ENCODE measurements around the gene SLA2.
"Not testable (repeated sequence)": the region's sequence is repeated elsewhere in the genome, so short reads cannot be mapped to it uniquely, and the experiment has no call there.

DNA sequence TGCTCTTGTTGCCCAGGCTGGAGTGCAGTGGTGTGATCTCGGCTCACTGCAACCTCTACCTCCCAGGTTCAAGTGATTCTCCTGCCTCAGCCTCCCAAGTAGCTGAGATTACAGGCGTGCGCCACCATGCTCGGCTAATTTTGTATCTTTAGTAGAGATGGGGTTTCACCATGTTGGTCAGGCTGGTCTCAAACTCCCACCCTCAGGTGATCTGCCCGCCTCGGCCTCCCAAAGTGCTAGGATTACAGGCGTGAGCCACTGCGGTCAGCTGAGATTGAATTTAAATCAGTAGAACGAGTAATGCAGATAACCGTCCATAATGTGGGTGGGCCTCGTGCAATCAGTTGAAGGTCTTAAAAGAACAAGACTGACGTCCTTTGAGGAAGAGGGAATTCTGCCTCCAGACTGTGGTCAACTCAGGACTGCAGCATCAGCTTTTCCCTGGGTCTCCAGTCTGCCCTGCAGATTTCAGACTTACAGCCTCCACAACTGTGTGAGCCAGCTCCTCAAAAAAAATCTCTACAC lies 7.1 kb downstream of the SLA2 start:
- TF ChIP-seq POLR2A (IDR thresholded peaks at IDR 0.05; ENCODE audit: low read depth, low read length); MXI1 (IDR thresholded peaks at IDR 0.05; ENCODE audit: borderline replicate concordance, low read depth, low read length); RFX5 (IDR thresholded peaks at IDR 0.05; ENCODE audit: low read depth, low read length); SMC3 (IDR thresholded peaks at IDR 0.05; ENCODE audit: low read depth, low read length); MAZ (IDR thresholded peaks at IDR 0.05; ENCODE audit: borderline replicate concordance, low read depth, low read length); RAD21 (IDR thresholded peaks at IDR 0.05; ENCODE audit: low read length); CEBPB (IDR thresholded peaks at IDR 0.05; ENCODE audit: low read depth, low read length); MAFK (IDR thresholded peaks at IDR 0.05; ENCODE audit: low read depth, low read length); BHLHE40 (IDR thresholded peaks at IDR 0.05; ENCODE audit: low read depth, low read length); CHD1 (IDR thresholded peaks at IDR 0.05; ENCODE audit: low read depth, low read length); FOS (IDR thresholded peaks at IDR 0.05; ENCODE audit: low read depth, low read length): not testable (repeated sequence)
- TF ChIP-seq, protein P1, sequence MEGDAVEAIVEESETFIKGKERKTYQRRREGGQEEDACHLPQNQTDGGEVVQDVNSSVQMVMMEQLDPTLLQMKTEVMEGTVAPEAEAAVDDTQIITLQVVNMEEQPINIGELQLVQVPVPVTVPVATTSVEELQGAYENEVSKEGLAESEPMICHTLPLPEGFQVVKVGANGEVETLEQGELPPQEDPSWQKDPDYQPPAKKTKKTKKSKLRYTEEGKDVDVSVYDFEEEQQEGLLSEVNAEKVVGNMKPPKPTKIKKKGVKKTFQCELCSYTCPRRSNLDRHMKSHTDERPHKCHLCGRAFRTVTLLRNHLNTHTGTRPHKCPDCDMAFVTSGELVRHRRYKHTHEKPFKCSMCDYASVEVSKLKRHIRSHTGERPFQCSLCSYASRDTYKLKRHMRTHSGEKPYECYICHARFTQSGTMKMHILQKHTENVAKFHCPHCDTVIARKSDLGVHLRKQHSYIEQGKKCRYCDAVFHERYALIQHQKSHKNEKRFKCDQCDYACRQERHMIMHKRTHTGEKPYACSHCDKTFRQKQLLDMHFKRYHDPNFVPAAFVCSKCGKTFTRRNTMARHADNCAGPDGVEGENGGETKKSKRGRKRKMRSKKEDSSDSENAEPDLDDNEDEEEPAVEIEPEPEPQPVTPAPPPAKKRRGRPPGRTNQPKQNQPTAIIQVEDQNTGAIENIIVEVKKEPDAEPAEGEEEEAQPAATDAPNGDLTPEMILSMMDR (conservative IDR thresholded peaks at IDR 0.05; ENCODE audit: low read depth, low read length) = not testable (repeated sequence)
- TF ChIP-seq, protein P2, sequence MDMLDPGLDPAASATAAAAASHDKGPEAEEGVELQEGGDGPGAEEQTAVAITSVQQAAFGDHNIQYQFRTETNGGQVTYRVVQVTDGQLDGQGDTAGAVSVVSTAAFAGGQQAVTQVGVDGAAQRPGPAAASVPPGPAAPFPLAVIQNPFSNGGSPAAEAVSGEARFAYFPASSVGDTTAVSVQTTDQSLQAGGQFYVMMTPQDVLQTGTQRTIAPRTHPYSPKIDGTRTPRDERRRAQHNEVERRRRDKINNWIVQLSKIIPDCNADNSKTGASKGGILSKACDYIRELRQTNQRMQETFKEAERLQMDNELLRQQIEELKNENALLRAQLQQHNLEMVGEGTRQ (IDR thresholded peaks at IDR 0.05; ENCODE audit: low read depth, low read length) = not testable (repeated sequence)
- TF ChIP-seq, protein P3, sequence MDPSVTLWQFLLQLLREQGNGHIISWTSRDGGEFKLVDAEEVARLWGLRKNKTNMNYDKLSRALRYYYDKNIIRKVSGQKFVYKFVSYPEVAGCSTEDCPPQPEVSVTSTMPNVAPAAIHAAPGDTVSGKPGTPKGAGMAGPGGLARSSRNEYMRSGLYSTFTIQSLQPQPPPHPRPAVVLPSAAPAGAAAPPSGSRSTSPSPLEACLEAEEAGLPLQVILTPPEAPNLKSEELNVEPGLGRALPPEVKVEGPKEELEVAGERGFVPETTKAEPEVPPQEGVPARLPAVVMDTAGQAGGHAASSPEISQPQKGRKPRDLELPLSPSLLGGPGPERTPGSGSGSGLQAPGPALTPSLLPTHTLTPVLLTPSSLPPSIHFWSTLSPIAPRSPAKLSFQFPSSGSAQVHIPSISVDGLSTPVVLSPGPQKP (IDR thresholded peaks at IDR 0.05; ENCODE audit: borderline replicate concordance, low read depth, low read length) = not testable (repeated sequence)

All from IMR-90 (cell line).